Measurements from ENCODE around the gene RPA4. TPM values are rescaled to one million over a fixed set of nuclear protein-coding genes. Genes with fewer than 3 reads are reported as not detected.

The RPA4 gene
- total and polyA plus RNA-seq, 9 of the 15 experiments (the other 6 are each of a cell fraction or from before 2014, with no cell fraction given) = 0.29 TPM; not detected in 8

DNA sequence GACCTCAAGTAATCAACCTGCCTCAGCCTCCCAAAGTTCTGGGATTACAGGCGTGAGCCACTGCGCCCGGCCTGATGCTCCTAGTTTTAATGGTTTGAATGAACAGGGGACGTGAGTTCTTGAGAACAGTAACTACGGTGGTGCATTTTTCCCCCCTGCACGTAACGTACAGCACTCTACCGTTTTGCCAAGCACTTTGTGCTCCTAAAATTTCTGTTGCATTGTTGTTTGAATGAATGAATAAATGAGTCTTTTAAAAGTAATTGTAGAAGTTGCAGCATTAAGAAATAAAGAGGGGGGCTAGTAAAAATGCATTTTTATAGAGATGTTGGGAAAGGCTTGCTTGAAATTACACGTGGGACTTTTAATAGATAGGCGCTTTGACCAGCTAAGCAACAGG, at the start of gene RPA4 (continued):
- TF ChIP-seq KLF1 (tag; IDR thresholded peaks at IDR 0.05) (no peak), ETV6 (IDR thresholded peaks at IDR 0.05; ENCODE audit: borderline replicate concordance in 1 of 2, low read depth in 2 of 2, low read length in 1 of 2) (no peak), ETV6 (CRISPR knock-in tag; IDR thresholded peaks at IDR 0.05; ENCODE audit: borderline replicate concordance) (no peak), ADNP (tag; IDR thresholded peaks at IDR 0.05) (no peak), ZNF696 (CRISPR knock-in tag; conservative IDR thresholded peaks at IDR 0.05) (no peak), ZNF408 (CRISPR knock-in tag; IDR thresholded peaks at IDR 0.05; ENCODE audit: low read depth) (no peak)
- TF ChIP-seq, protein P1, sequence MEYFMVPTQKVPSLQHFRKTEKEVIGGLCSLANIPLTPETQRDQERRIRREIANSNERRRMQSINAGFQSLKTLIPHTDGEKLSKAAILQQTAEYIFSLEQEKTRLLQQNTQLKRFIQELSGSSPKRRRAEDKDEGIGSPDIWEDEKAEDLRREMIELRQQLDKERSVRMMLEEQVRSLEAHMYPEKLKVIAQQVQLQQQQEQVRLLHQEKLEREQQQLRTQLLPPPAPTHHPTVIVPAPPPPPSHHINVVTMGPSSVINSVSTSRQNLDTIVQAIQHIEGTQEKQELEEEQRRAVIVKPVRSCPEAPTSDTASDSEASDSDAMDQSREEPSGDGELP (CRISPR knock-in tag; IDR thresholded peaks at IDR 0.05; ENCODE audit: borderline replicate concordance) = no peak

DNA sequence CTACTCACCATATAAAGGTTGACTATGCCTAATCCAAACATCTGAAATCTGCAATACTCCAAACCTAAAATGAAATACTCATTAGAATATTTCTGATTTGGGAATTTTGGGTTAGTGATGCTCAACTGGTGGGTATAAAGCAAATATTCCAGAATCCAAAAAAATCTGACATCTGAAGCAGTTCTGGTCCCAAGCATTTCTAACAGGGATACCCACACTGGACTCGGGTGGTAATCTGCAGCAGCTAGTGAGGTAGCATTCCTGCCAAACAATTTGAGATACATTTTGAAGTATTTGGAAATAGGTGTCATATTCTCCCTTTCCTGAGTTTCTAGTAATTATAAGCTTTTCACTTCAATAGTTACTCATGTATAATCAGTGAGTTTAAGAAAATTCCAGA, 49.6 kb upstream of the RPA4 start:
- Histone ChIP-seq H3K4me2 (ENCODE audit: insufficient read depth, low read length) (no peak overlapping the region), H3K79me2 (ENCODE audit: control insufficient read depth, insufficient read depth, low read length) (no peaks in the 10 kb centered on the region), H3K4me1 (replicated peaks in 1 of 2; ENCODE audit: control insufficient read depth in 2 of 2, insufficient read depth in 2 of 2, low read length in 2 of 2) (no peaks in the 10 kb centered on the region), H3K36me3 (ENCODE audit: control insufficient read depth, insufficient read depth, low read length) (no peaks in the 10 kb centered on the region), H3K9ac (ENCODE audit: insufficient read depth in 1 of 2, low read depth in 2 of 2, low read length in 2 of 2) (no peak overlapping the region), H3K27ac (ENCODE audit: extremely low read depth, low read depth, low read length) (no peak overlapping the region), H3K27me3 (ENCODE audit: control insufficient read depth in 2 of 2, insufficient read depth in 2 of 2, low read length in 2 of 2) (no peaks in the 10 kb centered on the region), H4K20me1 (replicated peaks; ENCODE audit: control insufficient read depth, insufficient read depth, low read length) (no peaks in the 10 kb centered on the region), H3K9me1 (ENCODE audit: control insufficient read depth, insufficient read depth, low read length) (no peaks in the 10 kb centered on the region), H2AFZ (ENCODE audit: low read depth, low read length) (no peak overlapping the region), H3K9me3 (replicated peaks; ENCODE audit: control insufficient read depth, insufficient read depth, low read depth, low read length) (no peaks in the 10 kb centered on the region), H3K4me3 (no peak overlapping the region)
- DNase-seq (ENCODE audit: extremely low read depth in 1 of 4, low spot score in 3 of 4) (no peak), ATAC-seq (no peak), FAIRE-seq (no peak)
- 0% methylated on average over 1 of the region's 1 CpG for WGBS (ENCODE audit: insufficient coverage, low coverage, missing lambda C conversion rate)
- in situ Hi-C loops (cut with MboI) (no loop called here), intact Hi-C loops (cut with micrococcal nuclease) (no loop called here)
- no TSS peak for BruUV-seq (replicated peaks)
- ChIA-PET CTCF (ENCODE audit: low intra/inter-chr PET ratio) (no interaction called here), POLR2A (no interaction called here)
- TF ChIP-seq ZC3H4 (CRISPR knock-in tag; IDR thresholded peaks at IDR 0.05; ENCODE audit: borderline replicate concordance) (no peak), TEAD2 (tag; IDR thresholded peaks at IDR 0.05) (no peak), PURB (CRISPR knock-in tag; IDR thresholded peaks at IDR 0.05; ENCODE audit: low read depth) (no peak), SMC3 (conservative IDR thresholded peaks at IDR 0.05; ENCODE audit: insufficient read depth, low read depth, low read length) (no peak), PML (IDR thresholded peaks at IDR 0.05; ENCODE audit: low read length) (no peak), TRIM24 (IDR thresholded peaks at IDR 0.05) (no peak), SMARCC2 (IDR thresholded peaks at IDR 0.05; ENCODE audit: low read depth) (no peak), MBD2 (IDR thresholded peaks at IDR 0.05; ENCODE audit: borderline replicate concordance, low read depth) (no peak), ZNF184 (CRISPR knock-in tag; IDR thresholded peaks at IDR 0.05) (no peak), HDAC3 (IDR thresholded peaks at IDR 0.05; ENCODE audit: borderline replicate concordance, partially characterized antibody) (no peak), SIN3A (IDR thresholded peaks at IDR 0.05; ENCODE audit: borderline replicate concordance in 2 of 2, control insufficient read depth in 1 of 2, low read depth in 2 of 2, low read length in 2 of 2) (no peak), ARID2 (IDR thresholded peaks at IDR 0.05) (no peak)
- TF ChIP-seq, protein P2, sequence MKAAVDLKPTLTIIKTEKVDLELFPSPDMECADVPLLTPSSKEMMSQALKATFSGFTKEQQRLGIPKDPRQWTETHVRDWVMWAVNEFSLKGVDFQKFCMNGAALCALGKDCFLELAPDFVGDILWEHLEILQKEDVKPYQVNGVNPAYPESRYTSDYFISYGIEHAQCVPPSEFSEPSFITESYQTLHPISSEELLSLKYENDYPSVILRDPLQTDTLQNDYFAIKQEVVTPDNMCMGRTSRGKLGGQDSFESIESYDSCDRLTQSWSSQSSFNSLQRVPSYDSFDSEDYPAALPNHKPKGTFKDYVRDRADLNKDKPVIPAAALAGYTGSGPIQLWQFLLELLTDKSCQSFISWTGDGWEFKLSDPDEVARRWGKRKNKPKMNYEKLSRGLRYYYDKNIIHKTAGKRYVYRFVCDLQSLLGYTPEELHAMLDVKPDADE (conservative IDR thresholded peaks at IDR 0.05; ENCODE audit: control insufficient read depth, low read depth, low read length) = no peak

Measured in K562 (cell line).